A673 (cell line): ENCODE results near the gene PIP4K2C. TPM values are rescaled to one million over a fixed set of nuclear protein-coding genes. Genes with fewer than 3 reads are reported as not detected.

ENCODE experiments used
- BruUV-seq: library from RNA; stranded (reverse); fragments of 400-500 nt; replicated peaks from 2 replicates; lab custom pipeline; 2021; lab: Mats Ljungman, UMichigan
- CTCF ChIA-PET: fragments of 300-600 bp; sonication (Branson Sonifier 250); formaldehyde crosslinking; loops from one replicate; lab custom pipeline; 2022; ENCODE audit warnings: antibody characterized with exemption; lab: Charles Lee
- POLR2A ChIA-PET: fragments of 300-600 bp; sonication (Branson Sonifier 250); formaldehyde crosslinking; loops from one replicate; lab custom pipeline; 2022; ENCODE audit warnings: antibody characterized with exemption; ENCODE audit not compliant: low non-redundant PET; lab: Charles Lee
- DNase-seq: peaks from one replicate; pipeline ENCODE4 v3.0.0-alpha.2; 2015; ENCODE audit warnings: low spot score
- H3K27ac ChIP-seq: fragments of 200-600 bp; sonication (generic); 2 replicates; pipeline ENCODE4 v1.5.1; 2016; ENCODE audit warnings: mixed run types, low read depth, mild to moderate bottlenecking, mixed read lengths, antibody characterized with exemption, low read length; ENCODE audit not compliant: poor library complexity, severe bottlenecking
- H3K27me3 ChIP-seq: fragments of 200-600 bp; sonication (generic); replicated peaks from 2 replicates; pipeline ENCODE4 v1.6.1; 2017; ENCODE audit warnings: mixed run types, low read depth, mild to moderate bottlenecking, mixed read lengths, antibody characterized with exemption, low read length; ENCODE audit not compliant: insufficient read depth, poor library complexity
- H3K36me3 ChIP-seq: fragments of 200-600 bp; sonication (generic); 2 replicates; pipeline ENCODE4 v1.6.1; 2016; ENCODE audit warnings: mixed run types, mild to moderate bottlenecking, mixed read lengths, antibody characterized with exemption, low read length; ENCODE audit not compliant: insufficient read depth, poor library complexity, severe bottlenecking
- H3K4me1 ChIP-seq: fragments of 200-600 bp; sonication (generic); 2 replicates; pipeline ENCODE4 v1.6.1; 2017; ENCODE audit warnings: mixed run types, mild to moderate bottlenecking, mixed read lengths, antibody characterized with exemption, low read length; ENCODE audit not compliant: insufficient read depth, poor library complexity, severe bottlenecking
- H3K4me3 ChIP-seq: fragments of 200-600 bp; sonication (generic); 2 replicates; pipeline ENCODE4 v1.5.1; 2016; ENCODE audit warnings: low read depth, mixed run types, mild to moderate bottlenecking, mixed read lengths, low read length; ENCODE audit not compliant: poor library complexity, severe bottlenecking
- H3K9me3 ChIP-seq: fragments of 200-600 bp; sonication (generic); 2 replicates; pipeline ENCODE4 v1.6.1; 2016; ENCODE audit warnings: mixed run types, low read depth, mild to moderate bottlenecking, mixed read lengths, antibody characterized with exemption, low read length; ENCODE audit not compliant: poor library complexity, severe bottlenecking
- CTCF ChIP-seq: fragments of 300-800, 200-600 bp; sonication (generic); conservative IDR thresholded peaks from 2 replicates; pipeline ENCODE4 v1.5.1; 2017; ENCODE audit warnings: low read depth, mild to moderate bottlenecking, antibody characterized with exemption, low read length, moderate library complexity, mixed read lengths
- EZH2 ChIP-seq: fragments of 200-600 bp; sonication (generic); IDR thresholded peaks from 2 replicates; pipeline ENCODE4 v1.6.1; 2017; ENCODE audit warnings: borderline replicate concordance, low read depth, mild to moderate bottlenecking, mixed read lengths, antibody characterized with exemption, low read length; ENCODE audit not compliant: poor library complexity, severe bottlenecking
- intact Hi-C: fragments of 100-400 bp; cut with micrococcal nuclease; formaldehyde crosslinking; loops from one replicate; pipeline ENCODE4 v1.10.0; 2022; ENCODE audit not compliant: unreplicated experiment
- total RNA-seq: library from RNA; stranded (reverse); gene quantifications from 2 replicates; pipeline ENCODE4 v1.2.3, GENCODE V29; 2021

Gene PIP4K2C
- total RNA-seq, 1 experiment from 2014 or later = 34.9 TPM

GRCh38 chr12:57627501-57628279 is 36.7 kb downstream of the PIP4K2C start:
- Histone ChIP-seq H3K9me3 (no peaks in the 10 kb centered on the region), H3K27me3 (no peaks in the 10 kb centered on the region), H3K4me3 (no peak overlapping the region), H3K4me1 (peaks cover 4% of the 10 kb centered on the region), H3K27ac (no peak overlapping the region), H3K36me3 (peaks cover 21% of the 10 kb centered on the region)
- BruUV-seq = no TSS peak
- no peak for TF ChIP-seq EZH2
- no peak for TF ChIP-seq CTCF
- CTCF ChIA-PET = no interaction called here
- POLR2A ChIA-PET = no interaction called here
- DNase-seq = no peak
- intact Hi-C loops = no loop called here

- ChIA-PET POLR2A (no interaction called here), CTCF (no interaction called here)
- intact Hi-C loops = no loop called here
- H3K36me3 ChIP-seq = peaks cover 21% of the 10 kb centered on the region
- H3K4me1 ChIP-seq = peaks cover 8% of the 10 kb centered on the region
- H3K27ac ChIP-seq = no peak overlapping the region
- no peaks in the 10 kb centered on the region for H3K27me3 ChIP-seq
- TF ChIP-seq CTCF (no peak), EZH2 (no peak)
- H3K4me3 ChIP-seq = no peak overlapping the region
- H3K9me3 ChIP-seq = no peaks in the 10 kb centered on the region
- no peak for DNase-seq
- no TSS peak for BruUV-seq
These were observed 37.5 kb downstream of the PIP4K2C start for GRCh38 chr12:57628280-57629191.

- Histone ChIP-seq H3K27ac (no peak overlapping the region), H3K4me3 (no peak overlapping the region), H3K4me1 (peaks cover 15% of the 10 kb centered on the region), H3K27me3 (no peaks in the 10 kb centered on the region), H3K36me3 (peaks cover 21% of the 10 kb centered on the region), H3K9me3 (no peaks in the 10 kb centered on the region)
- intact Hi-C loops = no loop called here
- no peak for TF ChIP-seq CTCF
- no peak for TF ChIP-seq EZH2
- DNase-seq = no peak
- BruUV-seq = no TSS peak
- CTCF ChIA-PET = interaction anchor here (1.7 kb wide), 1 partner anchor 46 kb away, joined by 4 read pairs; no protein-coding TSS in a partner anchor
- POLR2A ChIA-PET = interaction anchor here (0.7 kb wide), 1 partner anchor 1569 kb away, joined by 3 read pairs; no protein-coding TSS in a partner anchor
These were observed 39.0 kb downstream of the PIP4K2C start for GRCh38 chr12:57629897-57630471.
